HepG2 (cell line): ENCODE results near the gene KHK. TPM values are rescaled to one million over a fixed set of nuclear protein-coding genes. Genes with fewer than 3 reads are reported as not detected.

Experiments used
- CBFB ChIP-seq: sonication (generic); formaldehyde crosslinking; IDR thresholded peaks from 2 replicates; pipeline ENCODE4 v1.4.0; 2020; ENCODE audit warnings: missing genetic modification reagents
- CHD4 ChIP-seq: fragments of 200-600 bp; sonication (generic); IDR thresholded peaks from 2 replicates; pipeline ENCODE4 v1.7.0; 2017; ENCODE audit warnings: mild to moderate bottlenecking, low read length, borderline replicate concordance
- HNRNPL ChIP-seq: fragments of 200-400 bp; formaldehyde crosslinking; IDR thresholded peaks from 2 replicates; pipeline ENCODE4 v1.6.1; 2017; ENCODE audit warnings: mild to moderate bottlenecking, low read depth, low read length
- HOMEZ ChIP-seq: IDR thresholded peaks from 2 replicates; pipeline ENCODE4 v1.6.1; 2016; ENCODE audit warnings: low read depth
- LCORL ChIP-seq, 2 experiments: fragments of 450-650 bp in 1 of 2; sonication (generic) in 1 of 2; formaldehyde crosslinking in 1 of 2; IDR thresholded peaks; 2 replicates each; pipeline versions ENCODE4 v1.5.0 to v1.6.1; 2017 to 2020; ENCODE audit warnings: antibody characterized with exemption in 1 of 2, missing genetic modification reagents in 1 of 2
- NFATC3 ChIP-seq: sonication (generic); formaldehyde crosslinking; IDR thresholded peaks from 2 replicates; pipeline ENCODE4 v1.5.1; 2020; ENCODE audit warnings: mild to moderate bottlenecking, missing genetic modification reagents
- PAX8 ChIP-seq: sonication (generic); formaldehyde crosslinking; IDR thresholded peaks from 2 replicates; pipeline ENCODE4 v1.8.0; 2022; ENCODE audit warnings: mild to moderate bottlenecking, missing genetic modification reagents, borderline replicate concordance
- POGZ ChIP-seq: sonication (generic); formaldehyde crosslinking; IDR thresholded peaks from 2 replicates; pipeline ENCODE4 v1.4.0; 2020; ENCODE audit warnings: mild to moderate bottlenecking, missing genetic modification reagents
- PRDM10 ChIP-seq: sonication (generic); formaldehyde crosslinking; IDR thresholded peaks from 2 replicates; pipeline ENCODE4 v1.4.0; 2020; ENCODE audit warnings: low read depth, missing genetic modification reagents
- SAFB2 ChIP-seq: sonication (generic); formaldehyde crosslinking; IDR thresholded peaks from 2 replicates; pipeline ENCODE4 v1.5.1; 2020; ENCODE audit warnings: missing genetic modification reagents, low read depth, mild to moderate bottlenecking, borderline replicate concordance
- SIX4 ChIP-seq: sonication (generic); formaldehyde crosslinking; IDR thresholded peaks from 2 replicates; pipeline ENCODE4 v1.4.0; 2020; ENCODE audit warnings: missing genetic modification reagents
- TOPORS ChIP-seq: sonication (generic); formaldehyde crosslinking; IDR thresholded peaks from 2 replicates; pipeline ENCODE4 v1.8.0; 2023; ENCODE audit warnings: mild to moderate bottlenecking, missing genetic modification reagents
- TRIM24 ChIP-seq: sonication (generic); formaldehyde crosslinking; IDR thresholded peaks from 2 replicates; pipeline ENCODE4 v1.8.0; 2022; ENCODE audit warnings: mild to moderate bottlenecking, missing genetic modification reagents
- ZFP90 ChIP-seq: sonication (generic); formaldehyde crosslinking; IDR thresholded peaks from 2 replicates; pipeline ENCODE4 v1.8.0; 2022; ENCODE audit warnings: missing genetic modification reagents, mild to moderate bottlenecking, inconsistent platforms, borderline replicate concordance
- ZNF101 ChIP-seq: sonication (generic); formaldehyde crosslinking; IDR thresholded peaks from 2 replicates; pipeline ENCODE4 v1.4.0; 2020; ENCODE audit warnings: mild to moderate bottlenecking, low read depth, missing genetic modification reagents, borderline replicate concordance
- ZNF562 ChIP-seq: sonication (generic); formaldehyde crosslinking; IDR thresholded peaks from 2 replicates; pipeline ENCODE4 v1.8.0; 2022; ENCODE audit warnings: missing genetic modification reagents, borderline replicate concordance
- ZNF619 ChIP-seq: sonication (generic); formaldehyde crosslinking; IDR thresholded peaks from 2 replicates; pipeline ENCODE4 v1.4.0; 2020; ENCODE audit warnings: mild to moderate bottlenecking, missing genetic modification reagents
- ZNF777 ChIP-seq: sonication (generic); formaldehyde crosslinking; IDR thresholded peaks from 2 replicates; pipeline ENCODE4 v1.4.0; 2020; ENCODE audit warnings: missing genetic modification reagents
- polyA plus RNA-seq, 8 experiments: library from polyadenylated mRNA; depleted of rRNA in 3 of 8; stranded (reverse) in 7 of 8; unstranded in 1 of 8; fragments of >200 nt; fragmentation: Illumina TruSeq in 4 of 8; extraction: Trizol in 4 of 8; gene quantifications; 2 replicates each; pipeline versions ENCODE4 v1.2.1 to v1.2.3, GENCODE V29; 2011 to 2016; ENCODE audit warnings: low read depth in 4 of 8, missing spikeins in 1 of 8, mixed read lengths in 1 of 8; ENCODE audit not compliant: insufficient read depth in 1 of 8
- total RNA-seq, 5 experiments: library from RNA; depleted of rRNA; stranded (reverse); fragments of >200 nt; fragmentation: Illumina TruSeq; extraction: Trizol; gene quantifications; 2 replicates each; pipeline ENCODE4 v1.2.3, GENCODE V29; 2016; ENCODE audit warnings: low read depth in 1 of 5
- TF ChIP-seq, protein P1 (sequence below): sonication (generic); formaldehyde crosslinking; IDR thresholded peaks from 2 replicates; pipeline ENCODE4 v1.4.0; 2020; ENCODE audit warnings: missing genetic modification reagents
- TF ChIP-seq, protein P2 (sequence below): IDR thresholded peaks from 2 replicates; pipeline ENCODE4 v1.6.1; 2016; ENCODE audit warnings: low read depth, borderline replicate concordance

The KHK gene
- total and polyA plus RNA-seq, 2 of the 13 experiments (the other 11 are each of a cell fraction or from before 2014, with no cell fraction given): 40.9 to 99.2 TPM

- no peak for TF ChIP-seq HOMEZ
- TF ChIP-seq NFATC3 (CRISPR knock-in tag): peak; percentile 67; the same call in 1 of the 2 replicates
- no peak for TF ChIP-seq ZNF562 (CRISPR knock-in tag)
- peak; percentile 39; the same call in 1 of the 2 replicates for TF ChIP-seq TOPORS (CRISPR knock-in tag)
- TF ChIP-seq, protein P1, sequence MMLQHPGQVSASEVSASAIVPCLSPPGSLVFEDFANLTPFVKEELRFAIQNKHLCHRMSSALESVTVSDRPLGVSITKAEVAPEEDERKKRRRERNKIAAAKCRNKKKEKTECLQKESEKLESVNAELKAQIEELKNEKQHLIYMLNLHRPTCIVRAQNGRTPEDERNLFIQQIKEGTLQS (CRISPR knock-in tag): peak; percentile 5; the same call in 1 of the 2 replicates
- TF ChIP-seq, protein P2, sequence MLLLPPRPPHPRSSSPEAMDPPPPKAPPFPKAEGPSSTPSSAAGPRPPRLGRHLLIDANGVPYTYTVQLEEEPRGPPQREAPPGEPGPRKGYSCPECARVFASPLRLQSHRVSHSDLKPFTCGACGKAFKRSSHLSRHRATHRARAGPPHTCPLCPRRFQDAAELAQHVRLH: no peak
- no peak for TF ChIP-seq PRDM10
- peak; percentile 49; the same call in 1 of the 2 replicates for TF ChIP-seq CBFB (CRISPR knock-in tag)
- TF ChIP-seq PAX8 (CRISPR knock-in tag): no peak; the same call in 1 of the 2 replicates
- no peak for TF ChIP-seq ZNF777
- no peak for TF ChIP-seq ZNF619
- no peak for TF ChIP-seq POGZ (CRISPR knock-in tag)
- no peak for TF ChIP-seq CHD4
- 0 out of 2 replicates have a peak, but pooled peaks have one; percentile 36 for TF ChIP-seq HNRNPL
- TF ChIP-seq SIX4 (CRISPR knock-in tag): 0 out of 2 replicates have a peak, but pooled peaks have one; percentile 7
- TF ChIP-seq SAFB2 (CRISPR knock-in tag): no peak
- TF ChIP-seq ZNF101 (CRISPR knock-in tag): no peak
- no peak for TF ChIP-seq LCORL (IDR thresholded peaks at IDR 0.05)
- 0 out of 2 replicates have a peak, but pooled peaks have one; percentile 7 for TF ChIP-seq LCORL (CRISPR knock-in tag; IDR thresholded peaks at IDR 0.05)
- TF ChIP-seq TRIM24 (CRISPR knock-in tag): no peak
- TF ChIP-seq ZFP90 (CRISPR knock-in tag): no peak; the same call in 1 of the 2 replicates
Measured at GRCh38 chr2:27086724-27087593, at the start of gene KHK (continued).
